ENCODE data around the gene SAMD14. TPM values are rescaled to one million over a fixed set of nuclear protein-coding genes. Genes with fewer than 3 reads are reported as not detected.
A peak's percentile ranks its signal among the peaks of the same experiment; 100 is the strongest.

The SAMD14 gene
- 1 to 10 TPM in 2 of 6 experiments, under 1 TPM in 3, not detected in 1; 0.50 to 3.8 (median 0.77) TPM for total RNA-seq
- long read RNA-seq: 0 reads

DNA sequence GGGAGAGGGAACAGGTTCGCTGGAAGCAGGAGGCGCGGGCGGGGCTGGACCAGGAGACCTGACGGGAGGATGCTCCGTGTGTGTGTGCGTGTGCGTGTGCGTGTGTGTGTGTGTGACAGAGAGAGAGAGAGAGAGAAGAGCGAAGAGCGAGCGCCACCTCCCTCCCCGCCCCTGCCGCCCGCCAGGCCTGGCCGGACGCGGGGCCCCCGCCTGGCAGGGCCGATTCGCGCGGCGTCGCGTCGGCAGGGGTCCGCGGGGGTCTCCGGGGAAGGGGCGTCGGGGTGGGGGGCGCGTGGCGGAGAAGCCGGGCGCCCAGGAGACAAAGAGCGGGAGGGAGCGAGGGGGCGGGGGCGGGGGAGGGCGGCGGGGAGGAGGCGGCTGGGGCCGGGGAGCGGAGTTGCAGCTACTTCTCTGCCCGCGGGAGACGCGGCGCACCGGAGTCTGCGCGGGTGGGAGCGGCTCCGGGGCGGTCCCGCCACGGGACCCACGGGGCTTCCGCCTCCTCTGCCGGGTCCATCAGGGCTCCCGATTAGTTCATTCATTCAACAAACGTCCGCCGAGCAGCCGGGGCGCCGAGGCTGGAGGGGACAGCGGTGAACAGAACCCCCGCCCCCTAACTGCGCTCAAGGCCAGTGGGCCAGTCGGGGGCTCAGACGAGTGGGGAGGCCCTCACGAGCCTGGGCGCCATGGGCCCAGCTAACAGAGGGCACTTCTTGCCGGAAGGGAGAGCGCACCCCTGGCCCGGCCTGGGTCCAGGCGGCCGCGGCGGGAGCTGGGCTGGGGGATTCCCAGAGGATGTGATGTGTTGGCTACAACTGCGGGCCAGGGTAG, at the start of gene SAMD14:
Gene SAMD14 (minus strand): TSS at position 433 of the 831 bp plus-strand sequence. CDS start 5,201 bp downstream, outside the sequence.
- TF ChIP-seq CTCF (IDR thresholded peaks at IDR 0.05): no peak
- TF ChIP-seq POLR2A (IDR thresholded peaks at IDR 0.05): no peak
- 2% methylated on average over 24 of the region's 84 CpGs for WGBS (ENCODE audit: insufficient coverage, low coverage, low lambda C conversion rate, missing lambda C conversion rate)

DNA sequence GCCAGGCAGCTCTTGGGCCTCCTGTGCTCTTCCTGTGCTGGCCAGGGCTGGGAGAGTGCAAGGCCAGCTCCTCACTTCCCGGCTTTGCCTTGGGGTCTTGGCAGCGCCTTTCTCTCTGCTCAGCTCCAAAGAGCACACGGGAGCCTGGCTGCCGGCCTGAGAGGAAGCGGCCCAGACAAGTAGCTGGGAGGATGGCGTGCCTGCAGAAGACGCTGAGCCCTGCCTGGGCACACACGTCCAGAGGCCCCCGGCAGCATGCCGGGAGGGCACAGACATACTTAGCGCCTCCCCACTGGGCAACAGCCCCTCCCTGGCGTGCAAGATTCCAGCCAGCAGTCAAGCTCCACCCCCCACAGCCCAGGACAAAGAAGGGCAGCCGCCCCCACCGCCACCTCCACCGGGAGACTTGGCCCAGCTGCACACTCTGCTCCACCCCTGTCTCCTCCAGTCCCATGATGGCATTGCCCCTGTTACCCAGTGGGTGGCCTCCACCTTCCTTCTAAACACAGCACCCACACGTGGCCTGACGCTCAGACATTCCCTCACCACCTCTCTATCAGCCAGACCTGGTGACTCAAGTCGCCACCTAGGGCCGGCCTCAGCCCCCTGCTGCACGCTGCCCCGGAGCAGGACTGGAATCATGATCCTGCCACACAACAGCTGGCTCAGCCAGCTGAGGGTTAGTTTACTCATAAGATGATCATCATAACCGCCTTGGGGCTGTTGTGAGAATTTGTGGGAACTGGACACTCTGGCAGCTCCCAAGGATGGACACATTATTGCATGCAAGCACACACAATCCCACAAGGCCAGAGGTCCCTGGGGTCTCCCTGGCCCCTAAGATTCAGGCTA, 48.2 kb upstream of the SAMD14 start:
- Histone ChIP-seq H3K4me3 (no peak overlapping the region), H3K27ac (peak overlapping the region in 1 of 3 donors; percentile 18), H3K27me3 (no peaks in the 10 kb centered on the region), H3K4me1 (peaks cover 0 to 11% (median 0%) of the 10 kb centered on the region in 4 donors), H3K9me3 (no peaks in the 10 kb centered on the region), H3K36me3 (no peaks in the 10 kb centered on the region)
- intact Hi-C loops (cut with DNase I): no loop called here
- DNase-seq: peak in 2 of 3 donors; percentile 72 to 77
- TF ChIP-seq CTCF (IDR thresholded peaks at IDR 0.05): peak; percentile 24 to 55 (median 48)
- no peak for TF ChIP-seq POLR2A (IDR thresholded peaks at IDR 0.05)
- peak; percentile 80 to 89 (median 84) for ATAC-seq
- 7% methylated on average over 3 of the region's 22 CpGs for WGBS (ENCODE audit: insufficient coverage, low coverage, low lambda C conversion rate, missing lambda C conversion rate)

More for the DNA sequence above, at the start of gene SAMD14:
- H3K27me3 ChIP-seq: peaks cover 0 to 6% of the 10 kb centered on the region in 2 donors
- no peaks in the 10 kb centered on the region for H3K9me3 ChIP-seq
- intact Hi-C loops (cut with DNase I): no loop called here
- peak within 1 kb of the TSS; percentile 18 to 24 (median 21) for H3K4me3 ChIP-seq
- ATAC-seq (peak; percentile 33 to 49 (median 36)), DNase-seq (no peak)
- peaks cover 0 to 3% (median 0%) of the 10 kb centered on the region in 4 donors for H3K4me1 ChIP-seq
- H3K36me3 ChIP-seq: peaks cover 0 to 7% (median 0%) of the 10 kb centered on the region in 4 donors
- H3K27ac ChIP-seq: peak within 1 kb of the TSS in 1 of 3 donors; percentile 16

- intact Hi-C loops (cut with DNase I): no loop called here
- H3K27me3 ChIP-seq: no peaks in the 10 kb centered on the region
- H3K4me1 ChIP-seq: peaks cover 0 to 11% (median 0%) of the 10 kb centered on the region in 4 donors
- peak overlapping the region in 1 of 3 donors; percentile 18 for H3K27ac ChIP-seq
- WGBS (ENCODE audit: insufficient coverage, low coverage, low lambda C conversion rate, missing lambda C conversion rate): 91% methylated on average over 5 of the region's 10 CpGs
- H3K36me3 ChIP-seq: no peaks in the 10 kb centered on the region
- no peak for TF ChIP-seq POLR2A (IDR thresholded peaks at IDR 0.05)
- TF ChIP-seq CTCF (IDR thresholded peaks at IDR 0.05): no peak
- no peaks in the 10 kb centered on the region for H3K9me3 ChIP-seq
- H3K4me3 ChIP-seq: no peak overlapping the region
- no peak for DNase-seq
- no peak for ATAC-seq
Measured at GRCh38 chr17:50177476-50177875, 47.5 kb upstream of the SAMD14 start.

DNA sequence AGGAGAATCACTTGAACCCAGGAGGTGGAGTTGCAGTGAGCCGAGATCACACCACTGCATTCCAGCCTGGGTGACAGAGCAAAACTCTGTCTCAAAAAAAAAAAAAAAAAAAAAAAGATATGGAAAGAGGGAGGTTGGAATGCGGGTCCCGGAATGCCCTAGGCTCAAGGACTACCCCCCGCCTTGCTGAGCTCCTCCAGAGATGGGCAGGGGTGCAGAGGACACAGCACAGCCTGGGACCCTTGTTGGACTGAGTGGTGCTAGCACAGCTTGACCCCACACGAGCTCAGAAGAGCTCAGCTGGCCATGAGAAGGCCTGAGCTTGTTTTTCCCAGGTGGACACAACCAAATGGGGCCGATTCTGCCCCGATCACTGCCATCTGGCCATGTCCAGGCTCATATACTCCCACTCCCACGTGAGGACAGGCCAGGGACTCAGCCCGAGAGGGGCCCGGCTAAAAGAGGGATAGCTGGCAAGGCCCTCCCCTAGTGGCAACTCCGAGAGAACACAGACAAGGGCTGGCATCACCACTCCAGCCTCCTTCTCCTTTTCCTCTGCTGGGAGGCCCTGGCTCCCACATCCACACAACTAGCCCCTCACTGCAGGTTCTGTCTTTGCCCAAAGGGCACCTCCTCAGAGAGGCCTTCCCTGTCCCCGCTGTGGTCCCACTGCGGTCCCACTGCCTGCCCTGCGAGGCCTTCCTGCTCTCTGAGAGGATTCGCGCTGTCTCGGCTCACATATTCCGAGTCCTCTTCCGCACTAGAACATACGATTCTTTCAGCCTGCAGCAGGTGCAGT, 46.8 kb upstream of the SAMD14 start:
- DNase-seq: peak in 1 of 3 donors; percentile 14
- H3K27ac ChIP-seq: no peak overlapping the region
- 90% methylated on average over 11 of the region's 20 CpGs for WGBS (ENCODE audit: insufficient coverage, low coverage, low lambda C conversion rate, missing lambda C conversion rate)
- no peaks in the 10 kb centered on the region for H3K9me3 ChIP-seq
- H3K27me3 ChIP-seq: no peaks in the 10 kb centered on the region
- H3K4me3 ChIP-seq: no peak overlapping the region
- H3K36me3 ChIP-seq: no peaks in the 10 kb centered on the region
- no peak for ATAC-seq
- peaks cover 0 to 11% (median 0%) of the 10 kb centered on the region in 4 donors for H3K4me1 ChIP-seq
- intact Hi-C loops (cut with DNase I): no loop called here
- no peak for TF ChIP-seq CTCF (IDR thresholded peaks at IDR 0.05)

Measured in right lobe of liver (tissue), 6 donors.